Right atrium auricular region (tissue), 2 donors: ENCODE results near the gene SLC2A8. TPM values are rescaled to one million over a fixed set of nuclear protein-coding genes. Genes with fewer than 3 reads are reported as not detected.

Source experiments
- DNase-seq: peaks from one replicate; pipeline ENCODE4 v3.0.0-alpha.2; 2019; ENCODE audit warnings: low spot score
- H3K27ac ChIP-seq, 2 donors: fragments of 200-600 bp; sonication (generic); 1 replicate in 1 of 2; 2 replicates in 1 of 2; pipeline ENCODE4 v1.5.1; 2016 to 2019
- H3K27me3 ChIP-seq, 2 donors: fragments of 200-600 bp; sonication (generic); one replicate each; pipeline versions ENCODE4 v1.5.1 to v1.6.0; 2017 to 2019
- H3K36me3 ChIP-seq: fragments of 200-600 bp; sonication (generic); one replicate; pipeline ENCODE4 v1.5.1; 2016
- H3K4me1 ChIP-seq, 2 donors: fragments of 200-600 bp; sonication (generic); one replicate each; pipeline versions ENCODE4 v1.5.1 to v1.6.0; 2017 to 2019
- H3K4me3 ChIP-seq, 2 donors: fragments of 200-600 bp; sonication (generic); 1 replicate in 1 of 2; 2 replicates in 1 of 2; pipeline ENCODE4 v1.5.1; 2017 to 2019; ENCODE audit warnings: mild to moderate bottlenecking in 1 of 2, moderate library complexity in 1 of 2
- H3K9me3 ChIP-seq, 2 donors: fragments of 200-600 bp; sonication (generic); one replicate each; pipeline ENCODE4 v1.5.1; 2019
- total RNA-seq, 2 donors: library from RNA; depleted of rRNA; stranded (reverse); fragments of >200 nt; gene quantifications; one replicate each; pipeline ENCODE4 v1.1.0, GENCODE V29; 2016
- TF ChIP-seq, protein P1 (sequence below), 2 donors: fragments of 200-600 bp; sonication (generic); IDR thresholded peaks; one replicate each; pipeline ENCODE4 v1.5.1; 2019; ENCODE audit warnings: antibody characterized with exemption in 2 of 2

SLC2A8 gene
- total RNA-seq, 2 donors from 2014 or later = 19.2 to 19.8 TPM

- no peak overlapping the region for H3K27ac ChIP-seq
- peaks cover 0 to 22% of the 10 kb centered on the region in 2 donors for H3K4me1 ChIP-seq
Measured at GRCh38 chr9:127399736-127400269, 2.8 kb downstream of the SLC2A8 start.

GRCh38 chr9:127402401-127403090, 5.6 kb downstream of the SLC2A8 start:
- TF ChIP-seq, protein P1, sequence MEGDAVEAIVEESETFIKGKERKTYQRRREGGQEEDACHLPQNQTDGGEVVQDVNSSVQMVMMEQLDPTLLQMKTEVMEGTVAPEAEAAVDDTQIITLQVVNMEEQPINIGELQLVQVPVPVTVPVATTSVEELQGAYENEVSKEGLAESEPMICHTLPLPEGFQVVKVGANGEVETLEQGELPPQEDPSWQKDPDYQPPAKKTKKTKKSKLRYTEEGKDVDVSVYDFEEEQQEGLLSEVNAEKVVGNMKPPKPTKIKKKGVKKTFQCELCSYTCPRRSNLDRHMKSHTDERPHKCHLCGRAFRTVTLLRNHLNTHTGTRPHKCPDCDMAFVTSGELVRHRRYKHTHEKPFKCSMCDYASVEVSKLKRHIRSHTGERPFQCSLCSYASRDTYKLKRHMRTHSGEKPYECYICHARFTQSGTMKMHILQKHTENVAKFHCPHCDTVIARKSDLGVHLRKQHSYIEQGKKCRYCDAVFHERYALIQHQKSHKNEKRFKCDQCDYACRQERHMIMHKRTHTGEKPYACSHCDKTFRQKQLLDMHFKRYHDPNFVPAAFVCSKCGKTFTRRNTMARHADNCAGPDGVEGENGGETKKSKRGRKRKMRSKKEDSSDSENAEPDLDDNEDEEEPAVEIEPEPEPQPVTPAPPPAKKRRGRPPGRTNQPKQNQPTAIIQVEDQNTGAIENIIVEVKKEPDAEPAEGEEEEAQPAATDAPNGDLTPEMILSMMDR (IDR thresholded peaks at IDR 0.05) = no peak
- Histone ChIP-seq H3K4me1 (peaks cover 0 to 28% of the 10 kb centered on the region in 2 donors), H3K27ac (no peak overlapping the region), H3K27me3 (no peaks in the 10 kb centered on the region), H3K9me3 (no peaks in the 10 kb centered on the region), H3K4me3 (no peak overlapping the region), H3K36me3 (peaks cover 21% of the 10 kb centered on the region)
- no peak for DNase-seq

More at GRCh38 chr9:127399736-127400269, 2.8 kb downstream of the SLC2A8 start:
- TF ChIP-seq, protein P1 (IDR thresholded peaks at IDR 0.05) = no peak
- H3K4me3 ChIP-seq = no peak overlapping the region
- no peak for DNase-seq
- H3K36me3 ChIP-seq = peaks cover 11% of the 10 kb centered on the region
- H3K27me3 ChIP-seq = no peaks in the 10 kb centered on the region
- H3K9me3 ChIP-seq = no peaks in the 10 kb centered on the region

DNA sequence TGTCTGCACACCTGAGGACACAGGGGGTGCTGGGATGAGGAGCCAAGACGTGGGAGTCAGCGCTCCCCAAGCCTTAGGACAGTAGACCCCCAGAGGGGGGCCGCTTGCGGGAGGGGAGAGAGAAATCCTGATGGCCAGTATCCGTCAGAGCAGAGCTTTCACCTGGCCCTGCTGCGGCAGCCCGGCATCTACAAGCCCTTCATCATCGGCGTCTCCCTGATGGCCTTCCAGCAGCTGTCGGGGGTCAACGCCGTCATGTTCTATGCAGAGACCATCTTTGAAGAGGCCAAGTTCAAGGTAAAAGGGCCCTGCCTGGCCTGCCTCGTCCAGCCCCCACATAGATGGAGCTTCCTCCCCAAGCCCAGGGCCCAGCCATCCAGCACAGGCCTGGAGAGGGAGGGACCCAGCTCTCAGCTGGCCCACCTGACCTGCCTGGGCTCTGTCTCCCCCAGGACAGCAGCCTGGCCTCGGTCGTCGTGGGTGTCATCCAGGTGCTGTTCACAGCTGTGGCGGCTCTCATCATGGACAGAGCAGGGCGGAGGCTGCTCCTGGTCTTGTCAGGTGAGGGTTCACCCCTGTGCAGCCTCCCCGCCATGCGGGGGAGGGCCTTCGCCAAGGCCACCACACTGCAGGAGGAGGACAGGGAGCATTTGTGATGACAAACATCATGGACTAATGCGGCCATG, 6.7 kb downstream of the SLC2A8 start:
- Histone ChIP-seq H3K4me3 (no peak overlapping the region), H3K9me3 (no peaks in the 10 kb centered on the region), H3K36me3 (peaks cover 21% of the 10 kb centered on the region), H3K4me1 (peaks cover 0 to 20% of the 10 kb centered on the region in 2 donors), H3K27me3 (no peaks in the 10 kb centered on the region), H3K27ac (no peak overlapping the region)
- DNase-seq = no peak
- TF ChIP-seq, protein P1 (IDR thresholded peaks at IDR 0.05) = no peak

- Histone ChIP-seq H3K36me3 (peaks cover 21% of the 10 kb centered on the region), H3K4me3 (no peak overlapping the region), H3K4me1 (peaks cover 0 to 16% of the 10 kb centered on the region in 2 donors), H3K27me3 (no peaks in the 10 kb centered on the region), H3K9me3 (no peaks in the 10 kb centered on the region), H3K27ac (no peak overlapping the region)
- no peak for DNase-seq
- TF ChIP-seq, protein P1 (IDR thresholded peaks at IDR 0.05) = no peak
Measured at GRCh38 chr9:127404631-127405030, 7.7 kb downstream of the SLC2A8 start.

GRCh38 chr9:127405344-127406125, 8.6 kb downstream of the SLC2A8 start:
- H3K4me3 ChIP-seq = no peak overlapping the region
- H3K9me3 ChIP-seq = no peaks in the 10 kb centered on the region
- TF ChIP-seq, protein P1 (IDR thresholded peaks at IDR 0.05) = no peak
- no peak overlapping the region for H3K27ac ChIP-seq
- no peaks in the 10 kb centered on the region for H3K27me3 ChIP-seq
- H3K4me1 ChIP-seq = peaks cover 0 to 16% of the 10 kb centered on the region in 2 donors
- DNase-seq = no peak
- H3K36me3 ChIP-seq = peaks cover 21% of the 10 kb centered on the region
